GM19397 (cell line): ENCODE results near the gene PRPF31.

Experiments used
- ATAC-seq: cut with Tn5 transposase; IDR thresholded peaks from one replicate; pipeline ENCODE4 v1.9.1; 2021; ENCODE audit warnings: mild to moderate bottlenecking, moderate library complexity; ENCODE audit not compliant: unreplicated experiment

PRPF31 gene

DNA sequence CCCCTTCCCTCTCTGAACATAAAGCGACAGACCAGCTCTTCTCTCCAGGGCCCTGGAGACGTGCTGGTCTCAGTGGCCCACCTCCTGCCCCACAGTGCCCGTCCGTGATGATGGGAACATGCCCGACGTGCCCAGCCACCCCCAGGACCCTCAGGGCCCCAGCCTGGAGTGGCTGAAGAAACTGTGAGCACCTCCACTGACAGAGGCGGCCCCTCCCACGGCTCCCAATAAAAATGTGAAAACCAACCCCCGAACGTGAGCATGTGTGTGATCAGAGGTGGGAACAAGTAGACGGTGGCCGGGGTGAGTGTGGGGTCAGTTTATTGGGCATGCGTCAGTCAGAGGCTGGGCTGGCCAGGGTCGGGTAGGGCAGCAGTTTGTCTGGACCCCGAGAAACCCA is 8.8 kb upstream of the PRPF31 start:
- no peak for ATAC-seq

GRCh38 chr19:54107876-54108490 is 7.6 kb upstream of the PRPF31 start:
- ATAC-seq, result no peak

- ATAC-seq, result no peak
Observed at GRCh38 chr19:54108496-54108895, 7.1 kb upstream of the PRPF31 start.

DNA sequence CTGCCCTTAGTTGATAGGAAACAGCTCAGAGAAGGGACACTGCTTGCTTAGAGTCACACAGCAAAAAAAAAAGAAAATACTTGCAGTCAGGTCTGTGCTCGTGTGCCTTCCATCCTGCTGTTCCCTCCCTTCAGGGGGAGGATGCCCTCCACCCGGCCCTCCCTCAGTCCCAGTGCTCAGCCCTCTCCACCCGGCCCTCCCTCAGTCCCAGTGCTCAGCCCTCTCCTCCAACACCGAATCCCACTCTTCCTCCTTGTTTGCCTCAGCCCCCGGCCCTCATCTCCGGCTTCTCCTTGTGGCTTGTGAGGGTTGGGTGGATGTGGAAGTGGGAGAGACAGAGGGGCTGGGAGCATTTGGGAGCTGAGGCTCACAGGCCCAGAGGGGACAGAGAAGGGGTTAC is 5.9 kb upstream of the PRPF31 start:
- ATAC-seq, result no peak

DNA sequence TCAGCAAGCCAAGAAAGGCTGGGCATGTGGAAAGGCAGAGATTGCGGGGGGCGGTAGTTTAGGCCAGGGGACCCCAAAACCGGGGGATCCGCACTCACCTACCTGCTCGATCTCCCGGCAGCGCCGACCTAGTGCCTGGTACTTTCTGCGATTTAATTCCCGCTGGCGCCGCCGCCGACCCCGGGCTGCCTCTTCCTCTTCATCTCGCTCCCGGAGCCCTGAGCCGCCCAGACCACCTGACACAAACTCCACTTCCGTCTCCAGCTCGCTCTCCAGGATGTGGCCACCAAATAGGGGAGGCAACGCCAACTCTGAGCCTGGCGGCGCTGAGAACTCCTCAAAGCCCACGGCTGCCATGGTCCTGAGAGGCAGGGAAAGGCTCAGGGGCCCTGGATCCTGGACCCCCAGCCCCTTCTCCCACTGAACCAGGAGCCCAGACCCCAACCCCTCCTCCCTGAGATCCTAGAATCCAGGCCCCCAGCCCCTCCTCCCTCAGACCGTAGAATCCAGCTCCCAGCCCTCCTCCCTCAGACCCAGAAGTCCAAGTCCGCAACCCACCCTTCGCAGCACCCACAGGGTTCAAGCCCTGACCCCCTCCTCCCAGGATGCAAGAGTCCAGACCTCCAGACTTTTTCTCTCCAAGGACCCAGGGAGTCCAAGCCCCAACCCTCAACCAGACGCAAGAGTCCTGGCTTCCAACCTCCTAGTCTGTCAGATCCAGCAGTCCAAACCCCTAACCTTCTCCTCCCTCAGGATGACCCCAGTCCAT is 1.0 kb upstream of the PRPF31 start:
- ATAC-seq, result no peak

DNA sequence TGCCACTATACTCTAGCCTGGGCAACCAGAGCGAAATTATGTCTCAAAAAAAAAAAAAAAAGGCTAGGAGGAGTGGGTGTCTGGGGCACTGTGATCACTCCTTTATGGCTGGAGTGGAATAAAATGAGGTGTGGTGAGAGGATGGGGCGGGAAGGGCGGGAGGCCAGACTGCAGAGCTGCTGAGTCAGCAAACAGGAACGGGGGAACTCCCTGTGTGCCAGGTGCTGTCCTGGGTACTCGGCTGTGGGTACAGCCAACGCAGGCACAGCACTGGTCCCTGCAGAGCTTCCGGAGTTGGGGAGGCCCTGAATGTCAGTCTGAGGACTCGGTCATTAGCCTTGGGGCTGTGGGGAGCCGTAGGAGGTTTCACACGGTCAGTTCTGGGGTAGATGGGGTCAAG is 5.7 kb downstream of the PRPF31 start:
- ATAC-seq, result no peak

- no peak for ATAC-seq
Observed at GRCh38 chr19:54123682-54124081, 8.1 kb downstream of the PRPF31 start.

GRCh38 chr19:54124393-54124792 is 8.8 kb downstream of the PRPF31 start:
- ATAC-seq, result no peak

DNA sequence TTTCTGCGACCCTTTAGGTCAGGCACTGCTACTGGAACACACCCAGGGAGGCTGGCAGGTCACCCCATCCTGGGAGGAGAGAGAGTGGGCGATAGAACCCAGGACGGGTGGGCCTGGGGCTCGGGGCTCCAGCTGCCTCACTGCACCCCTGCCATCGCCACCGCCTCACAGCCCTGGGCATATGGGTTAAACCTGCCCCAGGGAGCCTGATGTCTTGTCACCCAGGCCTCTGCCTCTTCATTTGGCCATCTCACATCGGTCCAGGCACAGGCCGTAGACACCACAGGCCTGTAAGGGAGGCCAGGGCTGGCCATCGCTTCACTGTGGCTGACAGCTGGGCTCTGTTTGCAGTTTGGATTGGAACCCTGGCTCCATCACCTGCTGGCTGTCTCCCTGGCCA is 10.2 kb downstream of the PRPF31 start:
- ATAC-seq, result no peak

DNA sequence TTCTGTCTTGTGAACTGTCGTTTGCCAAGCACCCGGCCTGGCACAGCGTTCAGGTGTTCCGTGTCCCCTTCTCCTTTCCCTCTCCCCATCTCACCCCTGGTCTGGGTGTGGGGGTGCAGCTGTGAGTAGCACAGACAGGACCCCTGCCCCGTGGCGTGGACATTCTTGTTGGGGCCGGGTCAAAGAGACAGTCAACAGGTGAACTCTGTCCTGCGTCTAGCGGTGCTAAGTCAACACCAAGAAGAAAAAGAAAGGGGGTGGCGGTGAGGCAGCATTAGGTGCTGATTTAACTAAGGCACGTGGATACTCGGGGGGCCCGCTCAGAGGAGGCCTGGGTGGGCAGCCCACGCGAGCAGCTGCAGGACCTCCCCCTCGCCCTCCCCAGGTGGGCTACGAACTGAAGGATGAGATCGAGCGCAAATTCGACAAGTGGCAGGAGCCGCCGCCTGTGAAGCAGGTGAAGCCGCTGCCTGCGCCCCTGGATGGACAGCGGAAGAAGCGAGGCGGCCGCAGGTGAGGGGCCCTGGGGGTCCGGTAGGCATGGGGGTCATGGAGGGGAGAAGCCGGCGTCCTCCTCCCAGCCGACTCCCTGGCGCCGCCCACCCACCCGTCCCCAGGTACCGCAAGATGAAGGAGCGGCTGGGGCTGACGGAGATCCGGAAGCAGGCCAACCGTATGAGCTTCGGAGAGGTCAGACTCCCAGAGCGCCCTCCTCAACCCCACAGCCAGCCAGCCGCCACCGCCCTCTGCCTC is 12.3 kb downstream of the PRPF31 start:
- ATAC-seq, result no peak

- no peak for ATAC-seq
Observed at GRCh38 chr19:54128441-54128725, 12.8 kb downstream of the PRPF31 start.

- ATAC-seq, result no peak
Observed at GRCh38 chr19:54128796-54129616, 13.5 kb downstream of the PRPF31 start.

DNA sequence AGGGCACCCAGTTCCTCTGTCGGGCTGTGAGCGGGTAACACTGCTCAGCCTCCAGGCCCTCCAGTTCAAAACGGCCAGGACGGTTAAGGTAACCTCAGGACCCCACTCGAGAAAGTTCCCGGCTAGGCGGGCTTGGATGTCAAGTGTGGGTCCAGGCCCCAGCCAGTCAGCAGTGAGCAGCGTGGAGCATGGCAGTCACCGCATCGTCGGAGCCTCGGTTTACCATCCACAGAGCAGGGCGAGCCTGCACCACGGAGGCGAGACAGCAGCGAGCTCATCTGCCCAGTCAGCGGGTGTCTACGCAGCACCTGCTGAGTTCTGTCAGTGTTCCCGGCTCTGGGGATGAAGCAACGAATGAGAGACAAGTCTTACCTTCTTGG is 14.1 kb downstream of the PRPF31 start:
- ATAC-seq, result no peak

DNA sequence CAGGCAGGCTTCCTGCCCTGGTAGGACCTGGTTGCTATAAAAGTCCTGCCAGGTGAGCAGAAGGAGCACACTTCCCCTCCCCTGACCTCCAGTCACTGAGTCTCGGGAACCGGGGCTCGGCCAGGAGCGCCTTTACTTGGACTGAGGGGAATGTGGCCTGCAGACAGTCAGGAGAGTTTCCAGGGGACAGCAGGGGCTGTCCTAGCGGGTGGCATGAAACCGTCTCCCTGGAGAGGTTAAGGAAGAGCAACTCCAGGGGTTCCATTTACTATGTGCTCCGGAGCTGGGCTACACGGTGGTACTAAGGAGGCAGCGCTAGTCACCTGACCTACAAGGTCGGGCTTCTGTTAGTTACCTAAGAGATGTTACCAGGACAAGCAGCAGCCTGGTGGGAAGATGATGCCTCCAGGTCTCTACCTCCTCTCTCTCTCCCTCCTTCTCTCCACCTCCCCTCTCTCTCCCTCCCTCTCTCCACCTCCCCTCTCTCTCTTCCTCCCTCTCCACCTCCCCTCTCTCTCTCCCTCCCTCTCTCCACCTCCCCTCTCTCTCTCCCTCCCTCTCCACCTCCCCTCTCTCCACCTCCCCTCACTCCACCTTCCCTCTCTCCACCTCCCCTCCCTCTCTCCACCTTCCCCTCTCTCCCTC is 17.9 kb downstream of the PRPF31 start:
- no peak for ATAC-seq

DNA sequence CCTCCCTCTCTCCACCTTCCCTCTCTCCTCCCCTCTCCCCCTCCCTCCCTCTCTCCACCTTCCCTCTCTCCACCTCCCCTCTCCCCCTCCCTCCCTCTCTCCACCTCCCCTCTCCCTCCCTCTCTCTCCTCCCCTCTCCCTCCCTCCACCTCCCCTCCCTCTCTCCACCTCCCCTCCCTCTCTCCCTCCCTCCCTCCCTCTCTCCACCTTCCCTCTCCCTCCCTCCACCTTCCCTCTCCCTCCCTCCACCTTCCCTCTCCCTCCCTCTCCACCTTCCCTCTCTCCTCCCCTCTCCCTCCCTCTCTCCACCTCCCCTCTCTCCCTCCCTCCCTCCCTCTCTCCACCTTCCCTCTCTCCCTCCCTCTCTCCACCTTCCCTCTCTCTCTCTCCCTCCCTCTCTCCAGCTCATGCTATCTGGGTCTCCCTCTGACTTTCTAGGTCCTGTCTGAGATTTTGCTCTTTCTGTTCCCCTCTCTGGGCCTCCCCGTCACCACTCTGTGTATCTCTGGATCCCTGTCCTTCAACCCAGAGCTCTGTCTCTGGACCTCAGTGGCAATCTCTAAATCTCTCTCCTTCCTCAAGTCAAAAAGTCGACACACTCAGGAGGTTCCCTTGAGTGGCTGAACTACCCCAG is 18.5 kb downstream of the PRPF31 start:
- no peak for ATAC-seq

DNA sequence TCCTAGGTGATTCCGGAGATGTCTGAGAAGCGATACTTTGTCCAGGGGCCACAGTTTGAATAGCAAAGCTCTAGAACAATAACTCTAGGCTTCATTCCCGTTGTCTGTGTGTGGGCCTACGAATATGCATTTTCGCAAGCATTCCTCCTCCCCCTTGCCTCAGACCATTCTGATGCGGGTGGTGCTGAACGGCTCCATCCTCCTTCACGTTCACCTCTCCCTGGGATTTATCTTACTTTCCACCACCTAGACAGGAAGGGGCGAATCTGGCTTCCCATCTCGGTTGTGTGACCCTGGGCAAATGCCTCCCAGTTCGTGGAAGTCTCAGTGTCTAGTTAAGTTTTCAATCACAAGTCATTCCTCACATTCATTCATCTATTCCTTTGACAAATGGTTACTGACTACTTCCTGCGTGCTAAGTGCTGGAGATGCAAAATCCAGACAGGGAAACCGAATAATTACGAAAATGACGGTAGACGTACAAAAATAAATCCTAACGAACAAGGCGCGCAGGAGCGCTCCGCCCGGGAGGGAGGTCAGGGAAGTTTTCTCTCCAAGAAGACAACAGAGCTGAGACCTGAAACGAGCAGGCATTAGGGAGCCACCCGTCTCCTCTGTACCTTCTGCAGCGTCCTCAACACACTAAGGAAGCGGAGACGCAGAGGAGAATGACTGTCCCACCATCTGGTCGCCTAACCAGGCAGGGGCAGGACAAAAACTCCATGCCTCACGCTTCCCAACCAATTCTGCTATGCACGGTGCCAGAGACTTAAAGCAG is 20.7 kb downstream of the PRPF31 start:
- ATAC-seq, result no peak

DNA sequence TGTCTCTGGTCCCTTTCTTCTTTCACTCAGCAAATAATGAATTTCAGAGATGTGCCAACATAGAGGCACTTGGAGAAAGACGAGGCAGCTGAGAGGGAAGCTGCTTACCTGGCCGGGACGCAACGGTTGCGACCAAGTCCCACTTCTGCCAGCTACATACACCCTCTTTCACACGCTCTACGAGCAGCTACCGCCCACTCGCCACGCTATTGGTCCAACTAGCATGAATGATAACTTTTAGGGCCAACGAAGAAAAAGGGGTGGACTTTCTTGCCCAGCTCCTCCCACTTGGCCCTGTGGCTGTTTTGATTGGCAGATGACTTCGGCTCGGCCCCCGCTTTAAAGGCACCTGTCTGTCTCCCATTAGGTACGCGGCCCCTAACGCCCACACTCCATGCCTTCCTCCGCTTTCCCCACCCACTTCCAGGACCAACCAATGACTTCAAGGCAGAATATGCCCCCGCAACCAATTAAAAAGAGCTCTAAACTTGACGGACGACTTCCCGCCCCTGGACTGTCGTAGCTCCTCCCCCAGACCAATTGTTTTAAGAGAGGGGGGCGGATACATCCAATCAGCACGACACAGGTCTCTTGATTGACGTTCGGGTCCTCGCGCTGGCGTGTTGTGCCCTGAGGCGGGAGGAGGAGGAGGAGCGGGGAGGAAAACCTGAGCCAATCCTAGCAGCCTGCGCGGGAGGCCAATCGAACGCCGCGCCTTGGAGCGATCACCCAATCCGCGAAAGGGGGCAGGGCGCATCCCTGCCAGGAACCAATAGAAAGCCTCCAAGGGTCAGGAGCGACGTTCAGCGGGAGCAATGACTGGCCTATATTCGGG is 21.5 kb downstream of the PRPF31 start:
- peak; percentile 73 for ATAC-seq

DNA sequence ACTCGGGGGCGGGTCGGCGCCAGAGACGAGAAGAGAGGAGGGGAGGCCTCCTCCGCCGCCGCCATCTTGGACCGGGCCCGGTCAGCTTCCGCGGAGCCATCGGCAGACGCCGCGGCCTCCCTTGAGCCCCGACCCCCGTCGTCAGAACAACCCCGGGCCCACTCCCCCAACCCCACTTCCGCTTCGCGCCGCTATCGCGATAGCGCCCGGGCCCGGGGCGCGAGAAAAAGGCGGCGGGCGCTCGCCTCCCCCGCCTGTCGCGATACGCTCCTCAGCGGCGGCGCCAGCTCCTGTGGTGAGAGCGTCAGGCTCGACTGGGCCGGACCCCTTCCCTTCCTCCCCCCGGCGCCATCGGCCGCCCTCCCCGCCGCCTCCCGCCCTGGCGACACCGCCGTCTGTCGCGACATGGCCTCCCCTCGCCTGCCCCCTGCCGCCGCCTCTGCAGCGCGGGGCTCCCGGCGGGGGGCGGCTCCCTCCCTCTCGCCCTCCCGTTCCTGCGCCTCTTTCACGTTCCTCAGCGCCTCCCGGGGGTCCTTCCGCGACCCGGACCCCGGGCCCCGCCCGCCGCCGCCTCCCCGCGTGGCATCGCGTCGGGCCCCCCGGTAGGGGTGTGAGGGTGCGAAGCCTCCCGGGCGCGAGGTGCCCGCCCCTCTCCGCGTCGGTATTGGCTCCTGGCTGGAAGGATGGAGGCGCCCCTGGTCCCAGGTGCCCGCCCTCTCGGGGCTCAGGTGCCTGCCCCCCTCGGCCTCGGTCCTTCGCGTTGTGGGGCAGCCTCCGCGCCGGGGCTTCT is 22.3 kb downstream of the PRPF31 start, which contains the start of gene CNOT3:
TSS of gene CNOT3 (plus strand) at position 64 of the 790 bp plus-strand sequence. CDS start 5,217 bp downstream, outside the sequence.
- no peak for ATAC-seq
